Measurements from ENCODE around the gene ARHGAP30.

GRCh38 chr1:161090617-161091016, 20.9 kb upstream of the ARHGAP30 start:
- no peak for TF ChIP-seq EZH2 (IDR thresholded peaks at IDR 0.05; ENCODE audit: insufficient read depth, poor library complexity, severe bottlenecking)
- TF ChIP-seq EZH2phosphoT487 (IDR thresholded peaks at IDR 0.05; ENCODE audit: insufficient read depth, low read depth): no peak
